ENCODE results near the gene PIAS2.

DNA sequence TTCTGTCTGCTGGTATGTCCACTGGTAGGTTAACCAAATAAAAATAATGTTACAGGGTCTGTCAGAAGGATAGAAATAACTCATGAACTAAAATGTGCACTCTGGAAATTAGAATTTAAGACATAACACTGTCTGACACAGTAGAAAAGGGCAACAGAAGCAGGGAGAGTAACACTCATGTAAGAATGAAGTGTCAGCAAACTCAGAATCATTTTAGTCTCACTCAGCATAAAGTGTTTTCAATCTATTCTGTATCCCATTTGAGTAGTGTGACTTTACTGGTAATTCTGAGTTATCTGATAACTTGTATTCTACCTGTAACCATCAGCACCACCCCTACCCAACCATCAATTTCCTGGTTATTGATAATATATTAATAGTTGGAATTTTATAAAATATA, 68.3 kb downstream of the PIAS2 start:
- TF ChIP-seq, protein P1, sequence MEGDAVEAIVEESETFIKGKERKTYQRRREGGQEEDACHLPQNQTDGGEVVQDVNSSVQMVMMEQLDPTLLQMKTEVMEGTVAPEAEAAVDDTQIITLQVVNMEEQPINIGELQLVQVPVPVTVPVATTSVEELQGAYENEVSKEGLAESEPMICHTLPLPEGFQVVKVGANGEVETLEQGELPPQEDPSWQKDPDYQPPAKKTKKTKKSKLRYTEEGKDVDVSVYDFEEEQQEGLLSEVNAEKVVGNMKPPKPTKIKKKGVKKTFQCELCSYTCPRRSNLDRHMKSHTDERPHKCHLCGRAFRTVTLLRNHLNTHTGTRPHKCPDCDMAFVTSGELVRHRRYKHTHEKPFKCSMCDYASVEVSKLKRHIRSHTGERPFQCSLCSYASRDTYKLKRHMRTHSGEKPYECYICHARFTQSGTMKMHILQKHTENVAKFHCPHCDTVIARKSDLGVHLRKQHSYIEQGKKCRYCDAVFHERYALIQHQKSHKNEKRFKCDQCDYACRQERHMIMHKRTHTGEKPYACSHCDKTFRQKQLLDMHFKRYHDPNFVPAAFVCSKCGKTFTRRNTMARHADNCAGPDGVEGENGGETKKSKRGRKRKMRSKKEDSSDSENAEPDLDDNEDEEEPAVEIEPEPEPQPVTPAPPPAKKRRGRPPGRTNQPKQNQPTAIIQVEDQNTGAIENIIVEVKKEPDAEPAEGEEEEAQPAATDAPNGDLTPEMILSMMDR (IDR thresholded peaks at IDR 0.05; ENCODE audit: low read depth, low read length, missing input control): no peak
- TF ChIP-seq SP1 (IDR thresholded peaks at IDR 0.05) (no peak), GABPA (IDR thresholded peaks at IDR 0.05 in 1 of 2, conservative IDR thresholded peaks at IDR 0.05 in 1 of 2) (no peak), TAF1 (conservative IDR thresholded peaks at IDR 0.05) (no peak), JUND (IDR thresholded peaks at IDR 0.05) (no peak), NR2F2 (IDR thresholded peaks at IDR 0.05) (no peak), HNF4G (IDR thresholded peaks at IDR 0.05) (no peak), HNF4A (conservative IDR thresholded peaks at IDR 0.05) (no peak), YY1 (IDR thresholded peaks at IDR 0.05) (no peak)
- TF ChIP-seq, protein P2, sequence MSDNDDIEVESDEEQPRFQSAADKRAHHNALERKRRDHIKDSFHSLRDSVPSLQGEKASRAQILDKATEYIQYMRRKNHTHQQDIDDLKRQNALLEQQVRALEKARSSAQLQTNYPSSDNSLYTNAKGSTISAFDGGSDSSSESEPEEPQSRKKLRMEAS (IDR thresholded peaks at IDR 0.05): no peak

All from liver (tissue), 3 donors.